Activated naive CD4-positive, alpha-beta T cell (primary cell): ENCODE measurements around the gene IPO7.
"Not testable (repeated sequence)": the region's sequence is repeated elsewhere in the genome, so short reads cannot be mapped to it uniquely, and the experiment has no call there.

ENCODE experiments used
- DNase-seq, 4 experiments: peaks; one replicate each; lab custom pipeline; 2025; lab: John Stamatoyannopoulos, UW

The IPO7 gene

DNA sequence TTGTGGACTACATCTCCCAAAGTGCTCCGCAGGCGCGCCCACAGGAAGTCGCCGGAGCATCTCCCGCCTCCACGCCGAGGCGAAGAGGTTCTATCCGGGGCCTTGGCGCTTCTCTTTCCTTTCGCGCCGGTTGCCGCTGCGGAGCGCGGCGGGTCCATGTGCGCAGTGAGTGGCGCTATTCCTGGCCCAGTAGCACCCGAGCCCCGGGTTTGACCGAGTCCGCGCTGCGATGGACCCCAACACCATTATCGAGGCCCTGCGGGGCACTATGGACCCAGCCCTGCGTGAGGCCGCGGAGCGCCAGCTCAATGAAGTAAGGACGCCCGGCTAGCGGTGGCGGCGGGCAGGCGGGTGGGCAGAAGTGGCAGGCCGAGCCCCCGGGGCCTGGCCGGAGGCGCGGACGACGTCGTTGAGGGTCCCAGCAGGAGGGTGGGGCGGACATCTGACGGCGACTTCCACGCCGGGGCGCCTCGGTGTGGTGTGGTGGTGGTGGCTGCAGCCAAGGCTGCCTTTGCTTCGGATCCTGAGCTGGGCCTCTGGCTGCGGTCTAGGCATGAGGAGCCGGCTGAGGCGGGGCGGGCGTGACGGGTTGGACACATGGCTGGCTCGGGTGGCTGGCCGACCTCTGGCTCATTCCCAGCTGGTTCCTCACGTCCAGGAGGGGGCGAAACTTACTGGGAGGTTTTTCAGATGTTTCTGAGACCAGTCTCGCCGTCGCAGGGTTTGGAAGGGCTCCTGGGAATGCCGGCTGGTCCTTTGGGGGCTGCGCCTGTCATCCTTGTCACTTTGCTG is at the start of gene IPO7:
Gene IPO7 (plus strand): TSS at position 118 of the 792 bp plus-strand sequence. CDS start 112 bp downstream, at position 230.
- peak; percentile 65 to 81 (median 75) for DNase-seq

DNA sequence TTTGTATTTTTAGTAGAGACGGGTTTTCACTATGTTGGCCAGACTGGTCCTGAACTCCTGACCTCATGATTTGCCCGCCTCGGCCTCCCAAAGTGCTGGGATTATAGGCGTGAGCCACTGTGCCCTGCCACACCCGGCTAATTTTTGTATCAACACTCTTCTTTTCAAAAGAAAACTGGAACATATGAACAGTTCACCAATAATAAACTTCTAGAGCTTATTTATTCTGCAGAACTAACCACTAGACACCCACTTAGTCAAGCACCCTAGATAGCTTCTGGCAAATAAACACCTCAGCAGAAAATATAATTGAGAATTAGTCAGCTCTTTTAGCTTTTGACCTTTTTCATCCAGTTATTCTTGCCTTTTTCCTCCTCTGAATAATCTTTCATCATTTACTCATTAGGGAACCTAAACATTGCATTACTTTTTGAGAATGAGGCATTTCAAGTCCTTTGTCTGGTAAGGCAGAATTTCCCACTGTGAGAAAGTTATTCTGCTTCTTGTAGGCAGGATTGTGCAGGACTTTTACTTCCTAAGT is 42.7 kb upstream of the IPO7 start:
- no peak for DNase-seq

DNA sequence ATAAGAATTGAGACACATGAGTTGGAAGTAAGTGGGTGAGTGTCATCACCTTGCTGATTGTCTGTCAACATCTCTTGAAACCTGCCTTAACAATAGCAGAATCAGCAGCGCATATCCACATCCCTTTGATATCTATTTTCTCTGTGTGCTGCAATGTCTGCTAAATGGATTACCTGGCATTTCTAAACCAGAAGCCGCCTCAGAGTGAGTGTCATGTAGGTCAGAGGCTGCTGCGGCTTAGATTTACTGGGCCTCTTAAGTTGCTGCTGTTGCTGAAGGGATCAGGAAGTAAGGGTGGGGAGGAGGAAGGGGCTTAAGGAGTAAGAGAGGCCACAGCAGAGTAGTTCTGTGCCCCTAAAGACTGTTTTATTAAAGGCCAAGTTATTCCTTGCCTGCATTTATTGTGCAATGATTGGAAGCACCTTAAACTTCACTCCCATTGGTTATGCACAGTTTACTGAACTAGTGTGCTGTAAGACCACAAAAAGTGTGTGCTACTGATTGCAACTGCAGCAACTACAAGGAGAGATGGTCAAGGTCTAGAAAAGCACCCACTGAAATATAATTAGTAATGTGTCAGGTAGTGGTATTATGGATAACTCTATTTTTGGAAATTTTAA is 40.3 kb upstream of the IPO7 start:
- no peak for DNase-seq

DNA sequence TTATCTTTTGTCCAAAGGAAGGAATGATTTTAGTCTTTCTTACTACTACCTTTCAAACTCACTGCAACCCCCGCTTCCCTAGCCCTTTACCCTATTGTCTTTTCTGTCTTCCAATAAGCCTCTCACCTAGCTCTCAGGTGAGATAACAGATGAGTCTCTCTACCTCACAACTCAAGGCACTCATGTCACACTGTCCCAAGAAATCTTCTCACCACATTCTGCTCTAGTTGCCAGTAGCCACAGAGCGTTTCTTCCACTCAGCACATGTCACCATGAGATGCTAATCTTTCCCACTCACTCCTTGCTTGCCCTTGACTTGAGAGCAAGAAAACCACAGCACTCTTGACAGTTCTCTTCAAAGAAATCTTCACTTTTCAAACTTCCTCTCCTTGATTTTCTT is 37.4 kb upstream of the IPO7 start:
- DNase-seq, result no peak

DNA sequence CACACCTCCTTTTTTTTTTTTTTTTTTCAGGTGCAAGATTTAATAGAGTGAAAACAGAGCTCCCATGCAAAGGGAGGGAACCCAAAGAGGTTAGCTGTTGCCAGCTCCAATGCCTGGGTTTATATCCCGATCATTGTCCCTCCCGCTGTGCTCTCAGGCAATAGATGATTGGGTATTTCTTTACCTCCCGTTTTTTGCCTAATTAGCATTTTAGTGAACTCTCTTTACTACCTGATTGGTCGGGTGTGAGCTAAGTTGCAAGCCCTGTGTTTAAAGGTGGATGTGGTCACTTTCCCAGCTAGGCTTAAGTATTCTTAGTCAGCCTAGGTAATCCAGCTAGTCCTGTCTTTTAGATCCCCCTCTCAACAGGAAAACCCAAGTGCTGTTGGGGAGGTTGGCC is 36.7 kb upstream of the IPO7 start:
- not testable (repeated sequence) for DNase-seq

DNA sequence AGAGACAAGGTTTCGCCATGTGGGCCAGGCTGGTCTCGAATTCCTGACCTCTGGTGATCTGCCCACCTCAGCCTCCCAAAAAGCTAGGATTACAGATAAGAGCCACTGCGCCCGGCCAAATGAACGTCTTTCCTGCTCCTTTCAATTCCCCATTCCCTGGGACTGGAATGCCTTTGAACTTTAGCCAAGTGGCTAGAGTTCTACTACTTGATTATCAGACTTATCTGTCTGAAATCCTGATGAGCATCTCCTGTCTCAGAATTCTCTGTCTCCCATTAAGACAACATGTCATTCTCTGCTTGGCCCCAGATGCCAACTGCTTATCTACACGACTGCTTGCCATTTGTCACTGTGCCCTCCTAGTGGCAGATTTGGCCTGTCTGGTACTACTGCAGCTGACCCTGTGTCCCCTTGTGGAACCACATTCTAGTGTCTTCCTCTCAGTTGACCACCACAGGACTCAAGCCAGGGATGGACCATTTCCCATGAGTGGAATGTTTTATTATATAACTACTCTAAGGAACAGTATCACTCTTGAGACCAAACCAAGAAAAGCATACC is 33.1 kb upstream of the IPO7 start:
- no peak for DNase-seq

DNA sequence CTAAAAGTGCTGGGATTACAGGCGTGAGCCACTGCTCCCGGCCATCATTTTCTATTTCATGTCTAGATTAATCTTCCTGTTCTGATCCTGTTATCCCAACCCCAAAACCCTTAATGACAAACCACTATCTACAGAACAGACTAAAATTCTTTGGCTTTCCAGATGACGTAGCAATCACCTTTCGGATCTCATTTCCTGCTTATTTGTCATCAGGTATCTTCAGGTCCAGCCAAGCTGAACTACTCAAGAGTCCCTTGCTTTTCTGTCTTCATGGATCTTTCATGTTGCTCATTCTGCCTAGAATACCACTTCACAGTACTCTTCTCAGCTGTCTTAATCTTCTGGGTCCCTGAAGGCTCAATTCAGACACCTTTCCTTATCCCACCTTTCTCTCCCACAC is 27.4 kb upstream of the IPO7 start:
- no peak for DNase-seq

DNA sequence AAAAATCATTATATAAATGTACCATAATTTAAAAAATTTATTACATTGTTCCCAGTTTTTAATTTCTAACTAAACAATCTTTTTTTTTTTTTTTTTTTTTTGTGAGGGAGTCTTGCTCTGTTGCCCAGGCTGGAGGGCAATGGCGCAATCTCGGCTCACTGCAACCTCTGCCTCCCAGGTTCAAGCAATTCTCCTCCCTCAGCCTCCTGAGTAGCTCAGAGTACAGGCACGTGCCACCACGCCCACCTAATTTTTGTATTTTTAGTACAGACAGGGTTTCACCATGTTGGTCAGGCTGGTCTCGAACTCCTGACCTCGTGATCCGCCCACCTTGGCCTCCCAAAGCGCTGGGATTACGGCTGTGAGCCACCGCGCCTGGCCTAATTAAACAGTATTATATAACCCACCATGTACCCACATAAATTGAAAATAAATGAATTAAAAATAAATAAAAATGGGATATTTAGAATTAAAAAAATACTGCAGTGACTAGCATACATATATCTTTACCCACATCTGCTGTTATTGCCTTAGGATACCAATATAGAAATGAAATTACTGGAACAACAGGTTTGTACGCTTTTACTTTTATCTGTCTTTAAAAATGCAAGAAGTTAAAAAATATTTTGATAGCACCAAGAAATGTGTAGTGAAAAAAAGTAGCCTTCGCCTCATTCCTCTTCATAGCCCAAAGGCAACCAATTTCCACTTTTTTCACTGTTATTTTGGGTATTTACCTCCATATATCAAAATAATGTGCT is 23.4 kb upstream of the IPO7 start:
- DNase-seq, result not testable (repeated sequence)

DNA sequence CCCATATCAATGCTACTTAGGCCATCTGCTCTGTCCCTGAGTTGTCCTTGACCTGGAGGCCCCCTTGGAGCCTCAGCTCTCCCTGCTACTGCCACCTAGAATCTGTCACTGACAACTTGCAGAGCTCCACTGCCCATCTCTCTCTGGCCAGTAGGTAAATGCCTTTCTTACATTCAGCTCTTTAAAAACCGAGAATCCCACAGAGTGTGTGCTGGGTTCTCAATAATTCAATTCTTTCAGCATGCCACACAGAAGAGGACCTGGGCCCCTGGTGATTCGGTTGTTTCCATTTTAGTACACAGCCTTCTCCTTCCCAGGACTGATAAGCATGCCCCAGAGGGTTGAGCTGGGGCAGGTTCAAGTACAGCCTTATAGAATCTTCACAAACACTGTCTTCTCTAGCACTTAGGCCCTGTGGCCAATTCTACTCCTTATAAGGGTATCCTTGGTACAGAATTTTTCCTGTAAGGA is 22.0 kb upstream of the IPO7 start:
- DNase-seq, result no peak

DNA sequence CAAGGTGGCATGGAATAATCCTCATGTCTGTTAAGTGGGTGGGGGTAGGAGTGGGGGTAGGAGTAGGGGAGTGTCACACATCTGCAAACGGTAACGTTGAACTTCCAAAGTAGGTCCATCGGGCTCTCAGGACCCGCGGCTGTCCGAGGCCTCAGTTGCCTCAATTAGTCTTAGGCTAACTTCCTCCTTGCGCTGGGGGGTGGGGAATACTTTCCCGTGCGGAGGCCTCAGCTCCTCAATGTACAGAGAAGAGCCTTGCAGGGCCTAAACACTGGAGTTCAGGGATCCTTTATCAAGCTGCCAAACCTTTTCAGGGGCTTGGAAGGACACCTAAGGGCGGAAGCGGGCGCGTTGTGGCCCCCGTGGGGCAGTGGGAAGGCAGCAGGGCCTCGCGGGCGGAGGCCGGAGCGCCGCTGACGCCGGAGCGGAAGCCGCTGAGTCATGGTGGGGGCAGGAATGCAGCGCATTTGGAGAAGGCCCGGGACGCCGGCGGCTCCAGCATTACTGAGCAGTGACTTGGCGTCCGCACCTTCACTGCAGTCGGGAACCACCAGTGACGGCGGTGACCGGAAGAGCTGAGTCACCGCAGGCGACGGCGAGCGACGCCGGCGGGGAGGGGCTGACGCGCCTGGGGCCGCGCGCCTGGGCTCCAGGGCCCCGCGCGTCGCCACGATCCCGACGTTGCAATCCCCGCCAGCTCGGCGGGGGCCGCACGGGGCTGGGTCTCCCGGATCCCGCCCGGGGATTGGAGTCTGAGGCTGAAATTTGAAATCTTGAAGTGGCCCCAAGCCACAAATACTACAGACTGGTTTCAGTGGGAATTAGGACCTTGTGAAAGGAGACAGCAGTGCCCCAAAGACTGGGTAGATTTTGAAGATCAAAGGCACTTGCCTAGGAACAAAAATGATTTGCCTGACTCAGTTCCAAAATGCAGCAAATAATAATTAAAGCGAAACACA is 20.2 kb upstream of the IPO7 start:
- peak; percentile 23 to 55 (median 42) for DNase-seq

DNA sequence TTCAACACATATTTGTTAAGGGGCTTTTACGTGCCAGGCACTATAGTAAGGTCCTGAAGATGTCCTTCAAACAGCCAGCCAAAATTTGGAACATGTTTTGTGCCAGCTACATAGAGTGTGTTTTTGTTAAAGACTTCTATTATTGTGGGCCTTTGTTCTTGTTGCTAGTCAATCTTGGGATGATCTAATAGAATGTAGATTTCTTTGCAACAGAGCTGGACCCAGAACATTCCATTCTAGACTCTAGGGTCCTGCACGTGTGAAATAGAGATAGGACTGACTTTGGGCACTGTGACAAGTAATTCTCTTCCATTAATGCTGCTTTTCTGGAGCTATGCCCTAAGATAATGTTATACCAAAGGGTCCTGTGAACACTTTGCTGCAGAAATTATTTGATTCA is 16.9 kb upstream of the IPO7 start:
- no peak for DNase-seq

DNA sequence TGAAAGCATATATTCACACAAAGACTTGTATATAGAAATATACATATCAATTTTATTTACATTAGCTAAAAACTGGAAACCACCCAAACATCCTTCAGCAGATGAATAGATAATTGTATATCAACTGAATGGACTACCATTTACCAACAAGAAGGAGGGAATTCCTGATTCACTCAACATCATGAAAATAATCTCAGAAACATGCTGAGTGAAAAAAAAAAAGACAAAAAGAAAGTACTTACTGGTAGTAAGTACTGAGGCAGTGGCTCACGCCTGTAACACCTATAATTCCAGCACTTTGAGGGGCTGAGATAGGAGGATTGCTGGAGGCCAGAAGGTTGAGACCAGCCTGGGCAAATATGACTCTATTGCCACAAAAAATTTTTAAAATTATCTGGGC is 7.4 kb upstream of the IPO7 start:
- DNase-seq, result no peak

DNA sequence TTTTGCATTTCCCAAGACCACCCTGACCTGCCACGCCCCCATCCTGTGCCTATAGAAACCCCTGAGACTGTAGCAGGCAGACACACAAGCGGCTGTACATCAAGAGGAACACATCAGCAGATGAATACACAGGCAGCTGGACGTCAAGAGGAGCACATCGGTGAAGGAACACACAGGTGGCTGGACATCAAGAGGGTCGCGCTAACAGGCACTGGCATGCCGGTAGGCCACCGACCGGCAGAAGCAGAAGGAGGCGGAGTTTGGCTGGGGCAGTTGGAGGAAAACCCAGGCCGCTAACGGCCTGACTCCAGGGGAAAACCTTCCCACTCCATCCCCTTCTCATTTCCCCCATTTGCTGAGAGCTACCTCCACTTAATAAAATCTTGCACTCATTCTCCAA is 5.4 kb upstream of the IPO7 start:
- DNase-seq, result no peak

DNA sequence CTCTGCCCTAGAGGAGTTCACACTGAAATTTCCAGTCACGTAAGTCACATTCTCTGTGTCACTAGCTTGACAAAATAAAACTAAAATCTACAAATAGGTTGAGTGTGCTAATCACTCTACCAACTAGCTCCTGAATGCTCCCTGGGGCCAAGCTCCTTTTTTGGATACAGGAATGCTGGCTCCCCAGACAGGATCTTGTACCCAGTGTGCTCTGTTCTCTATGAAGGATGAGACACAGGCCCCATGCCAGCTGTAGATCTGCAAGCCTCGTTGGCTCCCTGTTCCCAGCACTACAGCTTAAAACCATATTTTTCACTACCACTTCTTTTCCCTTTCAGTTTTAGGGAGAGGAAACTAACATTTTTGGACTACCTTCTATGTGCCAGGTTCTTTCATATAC is 3.7 kb upstream of the IPO7 start:
- no peak for DNase-seq

DNA sequence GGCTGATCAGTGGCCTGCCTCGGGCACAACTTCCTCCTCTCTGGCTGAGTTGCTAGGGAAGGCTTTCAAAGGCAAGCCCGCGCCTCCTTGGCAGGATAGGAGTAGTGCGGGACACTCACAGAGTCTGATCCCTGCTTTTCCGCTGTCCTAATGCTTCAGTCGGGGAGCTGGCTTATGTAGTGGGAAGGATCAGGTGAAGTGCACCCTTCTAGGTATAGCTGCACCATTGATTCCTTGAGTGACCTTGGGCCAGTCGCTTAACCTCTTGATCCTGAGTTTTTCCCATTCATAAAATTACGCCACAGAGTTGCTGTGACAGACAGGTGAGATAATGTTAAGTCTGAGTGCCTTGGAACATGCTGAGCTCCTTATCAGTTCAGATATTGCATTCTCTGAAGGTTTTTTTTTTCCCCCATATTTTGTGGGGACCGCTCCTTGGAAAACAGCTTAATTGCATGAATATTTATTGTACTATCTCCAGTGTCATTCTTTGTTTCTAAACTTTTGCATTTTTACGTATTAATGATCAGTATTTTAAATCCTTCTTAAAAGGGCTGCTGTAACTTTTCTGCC is 961 bp downstream of the IPO7 start:
- DNase-seq, result no peak

DNA sequence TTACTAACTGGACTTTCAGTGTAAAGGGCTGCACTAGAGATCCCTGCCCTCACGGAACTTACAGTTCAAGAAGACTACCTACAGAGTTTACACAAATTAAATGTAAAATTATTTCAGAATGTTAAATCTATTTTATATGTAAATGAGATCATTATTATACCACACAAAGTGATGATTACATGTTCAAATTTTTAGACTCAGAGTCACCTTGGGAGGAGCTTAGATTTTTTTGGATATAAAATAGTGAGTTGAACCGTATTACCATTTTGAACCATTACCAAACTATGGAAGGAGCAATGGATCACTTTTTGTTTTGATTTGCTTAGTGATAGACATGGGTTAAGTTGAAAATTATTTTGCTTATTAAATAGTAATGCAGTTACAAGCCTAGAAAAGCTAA is 1.6 kb downstream of the IPO7 start:
- no peak for DNase-seq

DNA sequence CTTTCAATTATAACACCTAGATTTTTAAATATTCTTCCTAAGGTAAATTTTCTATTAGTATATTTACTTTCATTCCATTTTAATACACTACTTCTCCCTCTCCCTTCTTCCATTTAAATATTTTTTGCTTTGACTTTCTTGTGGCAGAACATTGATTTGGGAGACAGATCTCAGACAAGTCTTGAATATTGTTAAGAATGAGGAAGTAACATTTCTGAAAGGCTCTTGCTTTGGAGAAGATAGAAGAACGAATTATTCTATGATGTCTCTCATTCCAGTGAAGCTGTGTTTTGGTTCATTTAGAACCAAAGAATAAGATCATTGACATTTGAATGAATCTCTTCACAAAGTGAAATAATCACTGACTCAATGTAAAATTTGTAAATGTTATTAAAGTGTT is 2.4 kb downstream of the IPO7 start:
- DNase-seq, result no peak

DNA sequence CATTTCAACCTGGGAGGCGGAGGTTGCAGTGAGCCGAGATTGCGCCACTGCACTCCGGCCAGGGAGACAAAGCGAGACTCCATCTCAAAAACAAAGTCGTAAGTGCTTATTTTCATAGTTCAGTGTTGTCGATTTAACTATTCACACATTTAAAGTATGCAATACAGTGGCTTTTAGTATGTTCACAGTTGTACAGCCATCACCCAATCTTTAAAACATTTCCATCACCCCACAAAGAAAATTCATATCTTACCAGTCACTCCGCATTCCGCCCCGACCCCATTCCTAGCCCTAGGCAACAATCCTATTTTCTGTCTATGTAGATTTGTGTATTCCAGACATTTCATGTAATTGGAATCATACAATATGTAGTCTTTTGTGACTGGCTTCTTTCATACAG is 11.9 kb downstream of the IPO7 start:
- DNase-seq, result no peak

DNA sequence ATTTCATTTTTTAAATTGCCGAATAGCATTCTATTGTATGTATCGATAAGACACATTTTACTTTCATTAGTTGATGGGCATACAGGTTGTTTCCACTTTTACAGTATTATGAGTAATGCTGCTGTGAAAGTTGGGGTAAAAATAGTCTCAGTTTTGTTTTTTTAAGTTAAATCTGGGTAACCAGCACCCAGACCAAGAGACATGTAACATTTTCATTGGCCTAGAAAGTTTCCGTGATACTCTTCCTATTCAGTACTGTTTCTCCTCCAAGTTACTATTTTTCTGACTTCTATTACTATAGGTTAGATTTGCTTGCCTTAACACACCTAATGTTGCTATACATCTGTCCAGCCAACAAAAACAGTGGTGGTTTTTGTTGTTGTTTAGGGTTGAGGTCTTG is 12.3 kb downstream of the IPO7 start:
- DNase-seq, result no peak

DNA sequence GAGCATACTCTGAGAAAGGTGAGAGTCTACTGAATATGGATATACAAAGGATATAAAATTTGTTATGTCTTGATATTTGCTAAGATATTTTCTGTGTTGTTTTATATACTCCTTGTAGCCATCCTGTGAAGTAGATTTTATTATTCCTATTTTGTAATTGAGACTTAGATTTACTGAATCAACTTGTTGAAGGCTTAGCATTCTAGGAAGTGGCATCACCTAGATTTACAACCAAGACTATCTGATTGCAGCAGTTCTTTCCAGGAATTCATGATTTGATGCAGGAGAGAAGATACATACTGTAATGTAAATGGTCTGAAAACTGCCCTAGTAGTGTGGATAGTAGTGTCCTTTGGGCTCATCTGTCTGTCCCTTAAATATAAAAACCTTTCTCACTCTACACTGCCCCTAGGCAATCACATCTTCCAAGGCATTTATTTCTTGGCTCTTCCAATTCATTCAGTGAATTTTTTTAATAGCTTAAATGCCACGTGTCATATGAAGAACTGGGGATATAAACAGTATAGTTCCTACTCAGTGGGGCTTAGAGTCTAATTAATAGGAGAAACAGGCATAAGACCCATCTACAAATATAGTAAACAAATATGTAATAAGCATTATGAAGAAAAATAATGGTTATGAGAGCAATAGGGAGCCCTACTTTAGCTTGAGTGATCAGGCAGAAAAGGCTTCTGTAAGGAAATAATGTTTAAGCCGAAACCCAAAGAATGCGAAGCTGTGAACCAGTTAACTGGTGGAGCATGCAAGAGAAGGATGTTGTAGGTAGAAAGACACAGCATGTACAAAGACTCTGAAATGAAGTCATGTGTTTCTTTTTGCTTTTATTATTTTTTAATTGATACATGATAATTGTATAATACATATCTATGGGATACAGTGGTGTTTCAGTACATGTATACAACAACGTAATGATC is 13.6 kb downstream of the IPO7 start:
- no peak for DNase-seq
